HEK293 (cell line): ENCODE measurements around the gene ACRBP.
A peak's percentile ranks its signal among the peaks of the same experiment; 100 is the strongest.

ENCODE experiments used
- GLI4 ChIP-seq: fragments of 450-650 bp; formaldehyde crosslinking; IDR thresholded peaks from 2 replicates; pipeline ENCODE4 v1.5.1; 2016; ENCODE audit warnings: missing biosample characterization, missing genetic modification characterization
- HOXD13 ChIP-seq: sonication (generic); formaldehyde crosslinking; IDR thresholded peaks from 2 replicates; pipeline ENCODE4 v1.8.0; 2022; ENCODE audit warnings: missing genetic modification reagents, borderline replicate concordance
- MZF1 ChIP-seq: fragments of 450-650 bp; formaldehyde crosslinking; IDR thresholded peaks from 2 replicates; pipeline ENCODE4 v1.5.1; 2017; ENCODE audit warnings: missing biosample characterization, missing genetic modification characterization, borderline replicate concordance
- SCRT1 ChIP-seq: fragments of 450-650 bp; formaldehyde crosslinking; IDR thresholded peaks from 2 replicates; pipeline ENCODE4 v1.5.1; 2016; ENCODE audit warnings: missing biosample characterization, missing genetic modification characterization, borderline replicate concordance
- ZBTB26 ChIP-seq: fragments of 450-650 bp; formaldehyde crosslinking; optimal IDR thresholded peaks from 2 replicates; pipeline ENCODE3; 2016; ENCODE audit warnings: missing biosample characterization, mild to moderate bottlenecking, missing genetic modification characterization
- ZBTB7A ChIP-seq: fragments of 450-650 bp; formaldehyde crosslinking; IDR thresholded peaks from 2 replicates; pipeline ENCODE4 v1.5.1; 2016; ENCODE audit warnings: low read depth, missing biosample characterization, missing genetic modification characterization
- ZFHX2 ChIP-seq: fragments of 450-650 bp; formaldehyde crosslinking; conservative IDR thresholded peaks from 2 replicates; pipeline ENCODE4 v1.5.1; 2016; ENCODE audit warnings: missing biosample characterization, missing genetic modification characterization
- ZFP69B ChIP-seq: fragments of 450-650 bp; formaldehyde crosslinking; IDR thresholded peaks from 2 replicates; pipeline ENCODE4 v1.5.1; 2016; ENCODE audit warnings: missing biosample characterization, missing genetic modification characterization
- ZNF114 ChIP-seq: fragments of 450-650 bp; formaldehyde crosslinking; IDR thresholded peaks from 2 replicates; pipeline ENCODE4 v1.5.0; 2017; ENCODE audit warnings: missing biosample characterization, missing genetic modification characterization
- ZNF146 ChIP-seq: fragments of 450-650 bp; formaldehyde crosslinking; IDR thresholded peaks from 2 replicates; pipeline ENCODE4 v1.5.1; 2016; ENCODE audit warnings: missing biosample characterization, missing genetic modification characterization
- ZNF184 ChIP-seq: fragments of 450-650 bp; IDR thresholded peaks from 2 replicates; pipeline ENCODE4 v1.5.1; 2018; ENCODE audit warnings: missing biosample characterization, mild to moderate bottlenecking, missing genetic modification characterization
- ZNF24 ChIP-seq: fragments of 450-650 bp; formaldehyde crosslinking; IDR thresholded peaks from 2 replicates; pipeline ENCODE4 v1.5.1; 2016; ENCODE audit warnings: missing biosample characterization, missing genetic modification characterization
- ZNF335 ChIP-seq: fragments of 450-650 bp; formaldehyde crosslinking; conservative IDR thresholded peaks from 2 replicates; pipeline ENCODE4 v1.5.1; 2016; ENCODE audit warnings: missing biosample characterization, missing genetic modification characterization
- ZNF366 ChIP-seq: fragments of 450-650 bp; formaldehyde crosslinking; conservative IDR thresholded peaks from 2 replicates; pipeline ENCODE4 v1.5.1; 2016; ENCODE audit warnings: missing biosample characterization, missing genetic modification characterization
- ZNF391 ChIP-seq: fragments of 450-650 bp; formaldehyde crosslinking; IDR thresholded peaks from 2 replicates; pipeline ENCODE4 v1.5.1; 2016; ENCODE audit warnings: low read depth, missing biosample characterization, missing genetic modification characterization, borderline replicate concordance
- ZNF48 ChIP-seq: fragments of 450-650 bp; formaldehyde crosslinking; IDR thresholded peaks from 2 replicates; pipeline ENCODE4 v1.5.1; 2016; ENCODE audit warnings: missing biosample characterization, missing genetic modification characterization
- ZNF544 ChIP-seq: fragments of 450-650 bp; formaldehyde crosslinking; IDR thresholded peaks from 2 replicates; pipeline ENCODE4 v1.5.0; 2017; ENCODE audit warnings: missing biosample characterization, missing genetic modification characterization
- ZNF600 ChIP-seq: fragments of 450-650 bp; formaldehyde crosslinking; IDR thresholded peaks from 2 replicates; pipeline ENCODE4 v1.5.1; 2016; ENCODE audit warnings: missing biosample characterization, missing genetic modification characterization
- ZNF629 ChIP-seq: fragments of 450-650 bp; formaldehyde crosslinking; IDR thresholded peaks from 2 replicates; pipeline ENCODE4 v1.5.1; 2017; ENCODE audit warnings: missing biosample characterization, missing genetic modification characterization
- ZNF645 ChIP-seq: fragments of 450-650 bp; formaldehyde crosslinking; IDR thresholded peaks from 2 replicates; pipeline ENCODE4; 2016; ENCODE audit warnings: missing biosample characterization, missing genetic modification characterization
- ZNF670 ChIP-seq: fragments of 450-650 bp; formaldehyde crosslinking; IDR thresholded peaks from 2 replicates; pipeline ENCODE4 v1.5.1; 2016; ENCODE audit warnings: missing biosample characterization, missing genetic modification characterization, low read depth
- ZNF701 ChIP-seq: fragments of 450-650 bp; formaldehyde crosslinking; IDR thresholded peaks from 2 replicates; pipeline ENCODE4 v1.5.1; 2016; ENCODE audit warnings: missing biosample characterization, missing genetic modification characterization
- ZNF791 ChIP-seq: fragments of 450-650 bp; formaldehyde crosslinking; IDR thresholded peaks from 2 replicates; pipeline ENCODE4 v1.5.1; 2016; ENCODE audit warnings: missing biosample characterization, missing genetic modification characterization
- ZNF830 ChIP-seq: fragments of 450-650 bp; IDR thresholded peaks from 2 replicates; pipeline ENCODE4 v1.5.0; 2018; ENCODE audit warnings: missing biosample characterization, missing genetic modification characterization, low read depth, mild to moderate bottlenecking, moderate library complexity
- TF ChIP-seq, protein P1 (sequence below): fragments of 450-650 bp; formaldehyde crosslinking; IDR thresholded peaks from 2 replicates; pipeline ENCODE4 v1.5.1; 2016; ENCODE audit warnings: missing biosample characterization, missing genetic modification characterization

The ACRBP gene

DNA sequence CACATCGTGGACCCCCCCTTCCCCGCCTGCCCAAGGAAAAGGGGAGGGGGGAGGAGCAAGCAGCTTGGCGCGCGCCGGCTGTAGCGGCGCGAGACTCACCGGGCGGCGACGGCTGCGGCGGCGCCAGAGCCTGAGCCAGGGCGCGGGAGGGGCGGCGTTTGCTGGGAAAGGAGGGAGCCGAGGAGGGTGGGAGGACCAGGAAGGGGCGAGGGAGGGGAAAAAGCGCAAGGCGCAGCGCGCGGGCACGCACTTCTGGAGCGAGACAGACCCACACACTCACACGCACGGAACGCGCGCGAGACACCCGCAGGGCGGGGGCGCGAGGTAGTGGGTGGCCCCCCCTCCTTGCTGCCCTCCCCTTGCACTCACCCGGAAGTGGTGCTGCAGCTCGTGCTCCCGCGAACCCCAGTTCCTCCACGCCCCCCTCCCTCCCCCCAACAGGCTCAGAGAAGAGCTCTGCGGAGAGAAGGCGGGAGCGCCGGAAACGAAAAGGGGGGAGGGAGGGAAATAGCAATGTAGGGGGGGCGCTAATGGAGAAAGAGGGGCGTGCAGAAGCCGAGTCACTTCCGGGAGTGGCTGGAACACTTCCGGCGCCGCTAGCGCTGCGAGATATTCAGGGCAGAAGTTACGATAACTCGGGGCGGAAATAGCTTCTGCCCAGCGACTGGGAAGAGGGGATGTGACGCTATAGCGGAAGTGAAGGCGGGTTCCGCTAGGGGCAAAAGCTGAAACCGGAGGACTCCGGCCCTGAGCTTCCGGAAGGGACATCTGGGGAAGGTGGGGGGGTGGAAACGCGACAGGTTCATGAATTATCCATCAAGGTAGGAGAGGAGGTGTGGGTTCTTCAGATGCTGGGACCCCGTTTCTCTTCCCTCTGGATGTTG lies 42.0 kb upstream of the ACRBP start, which contains the start of gene ZNF384 (continued):
- TF ChIP-seq ZNF645 (tag by site-specific recombination) (peak; percentile 81; the same call in 1 of the 2 replicates), GLI4 (tag by site-specific recombination) (peak; percentile 94), ZNF366 (tag by site-specific recombination) (peak; percentile 96), ZNF701 (no peak), ZNF24 (peak; percentile 80; the same call in 1 of the 2 replicates), ZBTB7A (tag by site-specific recombination) (peak; percentile 98), ZNF830 (tag by site-specific recombination) (no peak), ZNF391 (peak; percentile 64; the same call in 1 of the 2 replicates), ZNF670 (tag by site-specific recombination) (no peak), ZNF544 (tag by site-specific recombination) (no peak), ZNF184 (tag by site-specific recombination) (0 out of 2 replicates have a peak, but pooled peaks have one; percentile 47), ZNF335 (peak; percentile 71), ZFHX2 (tag by site-specific recombination) (peak; percentile 94), ZNF629 (tag by site-specific recombination) (peak; percentile 99), MZF1 (0 out of 2 replicates have a peak, but pooled peaks have one; percentile 26), ZBTB26 (tag by site-specific recombination) (peak; percentile 100), ZNF48 (no peak), HOXD13 (CRISPR knock-in tag) (no peak), ZFP69B (tag by site-specific recombination) (peak; percentile 43), ZNF600 (tag by site-specific recombination) (no peak), ZNF114 (tag by site-specific recombination) (no peak), ZNF146 (tag by site-specific recombination) (peak; percentile 4; the same call in 1 of the 2 replicates), SCRT1 (tag by site-specific recombination) (0 out of 2 replicates have a peak, but pooled peaks have one; percentile 56), ZNF791 (tag by site-specific recombination) (peak; percentile 32; the same call in 1 of the 2 replicates)
- TF ChIP-seq, protein P1, sequence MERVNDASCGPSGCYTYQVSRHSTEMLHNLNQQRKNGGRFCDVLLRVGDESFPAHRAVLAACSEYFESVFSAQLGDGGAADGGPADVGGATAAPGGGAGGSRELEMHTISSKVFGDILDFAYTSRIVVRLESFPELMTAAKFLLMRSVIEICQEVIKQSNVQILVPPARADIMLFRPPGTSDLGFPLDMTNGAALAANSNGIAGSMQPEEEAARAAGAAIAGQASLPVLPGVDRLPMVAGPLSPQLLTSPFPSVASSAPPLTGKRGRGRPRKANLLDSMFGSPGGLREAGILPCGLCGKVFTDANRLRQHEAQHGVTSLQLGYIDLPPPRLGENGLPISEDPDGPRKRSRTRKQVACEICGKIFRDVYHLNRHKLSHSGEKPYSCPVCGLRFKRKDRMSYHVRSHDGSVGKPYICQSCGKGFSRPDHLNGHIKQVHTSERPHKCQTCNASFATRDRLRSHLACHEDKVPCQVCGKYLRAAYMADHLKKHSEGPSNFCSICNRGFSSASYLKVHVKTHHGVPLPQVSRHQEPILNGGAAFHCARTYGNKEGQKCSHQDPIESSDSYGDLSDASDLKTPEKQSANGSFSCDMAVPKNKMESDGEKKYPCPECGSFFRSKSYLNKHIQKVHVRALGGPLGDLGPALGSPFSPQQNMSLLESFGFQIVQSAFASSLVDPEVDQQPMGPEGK: peak; percentile 100
